HG02852 (cell line): ENCODE data around the gene NDUFAF4.

Source experiments
- ATAC-seq: cut with Tn5 transposase; IDR thresholded peaks from one replicate; pipeline ENCODE4 v1.9.1; 2021; ENCODE audit warnings: mild to moderate bottlenecking, moderate library complexity; ENCODE audit not compliant: unreplicated experiment

NDUFAF4 gene

DNA sequence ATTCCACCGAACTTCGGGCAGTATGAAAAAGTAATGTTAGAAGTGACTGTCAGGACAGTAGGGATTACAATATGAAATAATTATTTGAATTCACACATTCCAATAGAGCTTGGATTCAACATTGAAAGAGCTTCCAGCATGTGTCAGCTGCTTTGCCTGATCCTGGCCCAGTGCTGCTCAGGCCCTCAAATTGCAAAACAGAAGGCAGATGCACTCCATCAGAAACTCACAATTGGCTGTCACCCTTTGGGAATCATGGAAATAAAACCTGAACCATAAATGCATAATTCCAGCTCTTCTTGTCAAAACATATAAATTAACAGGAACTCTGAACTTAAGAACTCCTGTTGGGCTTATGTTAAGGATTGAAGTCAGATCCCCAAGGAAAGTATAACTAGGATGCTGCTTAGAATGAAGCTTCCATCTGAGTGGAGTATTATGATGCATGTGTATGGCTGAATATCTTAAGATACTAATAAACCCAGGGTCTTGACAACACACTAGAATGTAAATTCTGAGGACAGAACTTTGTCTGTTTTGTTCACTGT lies 1.8 kb upstream of the NDUFAF4 start:
- ATAC-seq, result no peak

DNA sequence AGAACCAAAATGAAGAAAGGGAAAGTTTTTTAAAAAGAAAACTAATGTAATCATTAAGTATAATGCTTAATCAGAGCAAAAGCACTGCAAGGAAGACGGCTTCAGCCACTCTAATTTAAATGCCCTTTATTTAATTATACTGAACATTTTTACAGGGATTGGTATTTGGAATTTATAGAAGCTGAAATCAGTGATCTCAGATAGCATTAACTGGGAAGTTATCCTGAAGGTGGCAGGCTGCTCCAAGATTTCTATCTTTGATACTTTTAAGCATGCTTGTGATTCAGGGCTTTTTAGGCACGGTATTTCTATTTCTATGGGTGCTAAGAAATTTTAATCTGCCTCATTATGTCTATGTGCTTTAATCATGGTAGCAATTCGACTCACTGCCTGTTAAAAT lies 1.3 kb upstream of the NDUFAF4 start:
- ATAC-seq, result no peak

DNA sequence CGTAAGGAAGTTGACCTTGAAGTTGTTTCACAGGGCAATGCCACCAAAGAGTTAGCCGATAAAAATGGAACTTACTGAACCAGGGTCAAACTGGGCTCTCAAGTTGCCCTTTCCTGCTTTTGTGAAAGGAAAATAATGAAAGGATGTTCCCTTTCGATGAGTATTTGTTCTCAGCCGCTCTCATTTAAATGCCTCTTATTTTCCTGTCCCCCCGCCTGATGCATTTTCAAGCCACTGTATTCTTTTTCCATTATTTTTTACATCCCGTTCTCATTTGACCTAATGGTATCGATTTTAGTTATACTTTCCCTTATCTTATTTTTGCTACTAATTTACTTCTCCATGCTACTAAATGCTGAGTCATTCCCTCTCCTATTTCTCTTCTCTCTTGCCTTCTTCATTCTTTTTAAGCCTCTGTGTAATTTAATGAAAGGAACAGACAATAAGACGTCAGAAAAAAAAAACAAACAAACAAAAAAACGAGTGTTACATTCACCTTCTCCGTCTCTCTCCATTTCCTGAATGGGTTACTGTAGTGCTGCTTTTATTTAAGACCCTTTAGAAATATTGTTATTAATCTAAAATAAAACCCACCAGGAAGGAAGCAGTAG lies 655 bp upstream of the NDUFAF4 start:
- no peak for ATAC-seq

DNA sequence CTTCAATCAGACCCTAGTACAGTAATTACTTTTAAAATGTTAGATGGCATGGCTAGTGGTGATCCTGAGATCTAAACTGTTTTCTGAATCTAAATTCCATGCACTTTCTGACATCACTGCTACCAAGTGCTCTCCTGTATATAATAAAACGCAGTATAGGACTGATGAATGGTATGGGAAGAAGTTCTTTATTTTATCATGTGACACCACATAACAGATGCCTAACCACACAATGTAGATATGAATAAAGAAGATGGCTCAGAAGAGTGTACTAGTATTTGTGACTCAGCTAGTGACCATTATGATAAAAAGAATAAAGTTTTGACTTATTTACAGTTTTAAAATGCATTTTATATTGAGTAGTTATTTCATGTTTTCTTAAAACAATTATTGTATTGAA lies 8.5 kb downstream of the NDUFAF4 start:
- no peak for ATAC-seq

GRCh38 chr6:96888745-96889144 lies 8.9 kb downstream of the NDUFAF4 start:
- no peak for ATAC-seq

GRCh38 chr6:96886519-96886918 lies 11.2 kb downstream of the NDUFAF4 start:
- no peak for ATAC-seq

- peak; percentile 97 for ATAC-seq
These were observed 12.5 kb downstream of the NDUFAF4 start for GRCh38 chr6:96885187-96885631.

- no peak for ATAC-seq
These were observed 19.5 kb downstream of the NDUFAF4 start for GRCh38 chr6:96878143-96878542.

DNA sequence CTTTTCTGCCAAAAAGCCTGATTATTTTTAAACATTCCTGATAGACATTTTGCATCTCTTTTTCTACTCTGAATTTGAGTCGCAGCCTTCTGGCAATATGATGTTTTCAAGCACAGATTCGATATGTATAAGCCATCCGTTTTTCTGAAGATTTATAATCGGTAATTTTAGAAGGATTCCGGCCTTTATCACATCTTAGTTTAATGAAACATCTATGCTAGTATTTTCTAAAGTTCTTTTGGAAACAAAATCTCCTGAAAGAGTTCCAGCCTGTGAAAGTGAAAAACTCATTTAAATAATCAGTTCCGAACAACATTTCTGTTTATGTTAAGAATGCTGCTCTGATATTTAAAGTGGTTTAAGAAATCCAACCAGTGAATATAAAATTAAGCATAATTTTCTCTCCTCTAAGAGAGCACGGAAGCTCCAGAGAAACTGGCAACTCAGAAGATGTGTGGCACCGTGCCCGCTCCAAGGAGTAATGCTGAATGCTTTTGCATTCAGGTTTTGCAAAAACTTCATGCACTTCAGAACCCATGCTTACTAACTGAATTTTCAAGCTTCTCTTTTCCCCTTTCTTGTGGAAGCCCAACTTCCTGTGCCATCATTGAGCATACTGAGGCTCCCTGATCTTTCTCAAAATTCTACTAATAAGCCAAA lies 20.7 kb downstream of the NDUFAF4 start:
- no peak for ATAC-seq

- ATAC-seq, result no peak
These were observed 24.7 kb downstream of the NDUFAF4 start for GRCh38 chr6:96872976-96873375.

GRCh38 chr6:96865055-96865405 lies 32.7 kb downstream of the NDUFAF4 start:
- no peak for ATAC-seq

DNA sequence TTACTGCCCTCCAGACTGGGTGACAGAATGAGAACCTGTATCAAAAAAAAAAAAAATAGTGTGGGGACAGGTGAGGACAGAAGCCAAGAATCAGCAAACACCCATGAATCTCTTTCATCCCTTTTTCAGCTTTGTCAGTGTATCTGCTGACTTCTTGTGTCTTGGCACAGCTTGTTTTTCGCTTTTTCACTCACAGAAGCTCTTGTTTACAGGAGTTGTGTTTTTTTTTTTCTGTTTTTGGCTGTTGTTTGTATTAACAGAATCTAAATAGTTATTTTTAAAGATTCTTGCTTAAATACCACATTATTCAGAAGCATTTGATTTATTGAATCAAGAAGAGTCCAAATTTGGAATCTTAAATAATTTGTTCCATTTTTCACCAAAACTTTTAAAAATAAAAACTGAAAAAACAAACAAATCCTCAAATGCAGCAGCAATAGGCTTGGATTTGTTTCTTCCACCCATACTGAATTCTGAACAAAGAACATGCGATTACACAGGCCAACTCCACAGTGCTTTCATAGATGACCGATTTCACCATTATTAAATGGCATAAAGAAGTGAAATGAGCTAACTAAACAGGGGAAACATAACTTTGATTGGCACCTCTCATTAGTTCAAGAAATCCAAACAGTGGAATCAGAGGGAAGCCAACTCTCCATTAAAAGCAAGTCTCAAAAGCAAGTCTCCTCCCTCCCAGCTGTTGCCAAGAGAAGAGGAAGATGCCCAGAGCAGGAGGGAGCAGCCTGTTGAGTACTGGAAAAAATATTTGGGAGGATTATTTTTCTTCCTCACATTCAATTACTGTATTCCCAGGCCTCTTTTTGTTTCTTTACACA lies 33.3 kb downstream of the NDUFAF4 start:
- ATAC-seq, result no peak

GRCh38 chr6:96862560-96862959 lies 35.1 kb downstream of the NDUFAF4 start:
- ATAC-seq, result no peak

DNA sequence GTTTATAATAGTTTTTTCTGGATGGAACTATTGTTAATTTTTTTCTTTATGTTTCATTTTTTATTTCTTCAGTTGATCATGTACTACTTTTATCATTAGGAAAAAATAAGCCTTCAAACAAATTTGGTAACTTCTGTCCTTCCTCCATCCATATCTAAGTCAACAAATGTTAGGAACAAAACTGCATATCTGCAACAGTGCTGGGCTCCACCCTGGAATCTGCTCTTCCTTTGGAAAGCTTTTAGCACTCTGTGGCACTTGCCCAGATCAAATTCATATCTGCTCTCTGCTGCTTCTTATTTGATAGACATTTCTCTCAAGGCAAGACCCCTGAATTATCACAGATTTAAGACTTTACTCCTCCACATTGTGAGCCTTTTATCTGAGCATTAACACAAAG lies 36.1 kb downstream of the NDUFAF4 start:
- ATAC-seq, result no peak

- no peak for ATAC-seq
These were observed 40.8 kb downstream of the NDUFAF4 start for GRCh38 chr6:96856856-96857255.

GRCh38 chr6:96853083-96853482 lies 44.6 kb downstream of the NDUFAF4 start:
- ATAC-seq, result no peak

DNA sequence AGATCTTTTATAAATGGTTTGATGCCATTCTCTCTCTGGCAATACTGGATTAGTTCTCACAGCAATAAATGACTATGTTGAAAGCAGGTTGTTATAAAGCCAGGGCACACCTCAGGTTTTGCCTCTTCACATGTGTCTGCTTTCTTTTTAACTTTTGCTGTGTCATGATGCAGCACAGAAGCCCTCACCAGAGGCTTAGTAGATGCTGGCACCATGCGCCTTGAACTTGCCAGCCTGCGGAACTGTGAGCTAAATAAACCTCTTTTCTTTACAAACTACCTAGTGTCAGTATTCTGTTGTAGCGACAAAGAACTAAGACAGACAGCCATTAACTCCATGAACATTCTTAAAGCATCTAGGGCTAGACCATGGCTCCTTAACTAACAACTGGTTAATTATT lies 45.1 kb downstream of the NDUFAF4 start:
- ATAC-seq, result no peak

GRCh38 chr6:96851858-96852257 lies 45.8 kb downstream of the NDUFAF4 start:
- ATAC-seq, result no peak

GRCh38 chr6:96849615-96850014 lies 48.1 kb downstream of the NDUFAF4 start:
- no peak for ATAC-seq

DNA sequence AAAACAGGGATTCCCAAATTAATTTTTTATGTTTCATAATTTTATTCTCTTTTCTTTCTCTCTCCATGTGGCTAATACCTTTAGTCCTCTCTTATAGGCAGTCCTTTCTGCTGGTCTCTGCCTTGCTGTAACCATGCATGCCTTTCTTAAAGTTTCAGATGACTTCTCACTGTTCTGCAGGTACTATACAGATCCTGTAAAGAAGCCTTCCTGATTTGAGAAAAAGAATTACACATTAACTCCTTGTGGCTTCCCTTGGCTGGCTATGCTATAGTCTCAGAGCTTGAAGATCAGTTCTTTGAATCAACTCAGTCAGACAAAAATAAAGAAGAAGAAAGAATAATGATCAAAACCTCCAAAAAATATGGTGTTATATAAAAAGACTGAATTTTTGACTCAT lies 53.2 kb downstream of the NDUFAF4 start:
- ATAC-seq, result no peak

DNA sequence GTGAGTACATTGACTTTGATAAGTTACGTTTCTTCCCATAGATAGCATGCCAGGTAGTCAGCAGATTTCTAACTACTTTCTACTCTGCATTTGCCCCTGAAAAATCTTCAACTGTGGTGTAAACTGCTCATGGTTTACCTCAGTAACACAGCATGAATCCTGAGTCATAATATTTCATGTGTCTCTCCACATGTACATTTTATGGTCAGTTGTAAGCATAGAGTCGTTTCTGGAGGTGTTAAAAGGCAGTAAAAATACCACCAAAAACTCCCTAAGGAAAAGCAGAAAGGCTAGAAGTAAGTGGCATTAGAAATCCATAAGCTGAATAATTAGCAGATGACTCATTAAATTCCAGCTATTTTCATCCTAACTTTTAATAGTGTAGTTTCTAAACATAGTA lies 56.3 kb downstream of the NDUFAF4 start:
- no peak for ATAC-seq
